ENCODE results near the gene MBNL3.

GRCh38 chrX:132423323-132423722, 65.5 kb downstream of the MBNL3 start:
- TF ChIP-seq CTCF (IDR thresholded peaks at IDR 0.05; ENCODE audit: low read length): no peak
- no peak for TF ChIP-seq EZH2 (IDR thresholded peaks at IDR 0.05; ENCODE audit: borderline replicate concordance, low read length)

Measured in OCI-LY1 (cell line).